Brain microvascular endothelial cell (primary cell): ENCODE measurements around the gene FAM117A.

Source experiments
- DNase-seq: peaks from one replicate; pipeline ENCODE4 v3.0.0-alpha.2; 2020
- H3K27ac ChIP-seq: fragments of 250-450 bp; sonication (Bioruptor Pico); 2 replicates; pipeline ENCODE4 v1.5.1; 2020; ENCODE audit warnings: mild to moderate bottlenecking, moderate library complexity
- H3K27me3 ChIP-seq: fragments of 250-450 bp; sonication (Bioruptor Pico); replicated peaks from 2 replicates; pipeline ENCODE4 v1.5.1; 2020; ENCODE audit warnings: mild to moderate bottlenecking
- H3K36me3 ChIP-seq: fragments of 250-450 bp; sonication (Bioruptor Pico); replicated peaks from 2 replicates; pipeline ENCODE4 v1.5.1; 2020; ENCODE audit warnings: mild to moderate bottlenecking
- H3K4me3 ChIP-seq: 2 replicates; pipeline ENCODE4 v1.5.1; 2011; ENCODE audit warnings: low read depth, mild to moderate bottlenecking, control low read depth, low read length, moderate library complexity
- in situ Hi-C: cut with HindIII; loops from 2 replicates; pipeline ENCODE4 v1.10.0; 2017; ENCODE audit warnings: low sequenced_read_pairs, low pct_ligation_motif_present
- TF ChIP-seq, protein P1 (sequence below): IDR thresholded peaks from 2 replicates; pipeline ENCODE4 v1.5.1; 2011; ENCODE audit warnings: low read depth, mild to moderate bottlenecking, moderate library complexity, low read length, control low read depth, inconsistent platforms; ENCODE audit errors: missing control alignments

The FAM117A gene

DNA sequence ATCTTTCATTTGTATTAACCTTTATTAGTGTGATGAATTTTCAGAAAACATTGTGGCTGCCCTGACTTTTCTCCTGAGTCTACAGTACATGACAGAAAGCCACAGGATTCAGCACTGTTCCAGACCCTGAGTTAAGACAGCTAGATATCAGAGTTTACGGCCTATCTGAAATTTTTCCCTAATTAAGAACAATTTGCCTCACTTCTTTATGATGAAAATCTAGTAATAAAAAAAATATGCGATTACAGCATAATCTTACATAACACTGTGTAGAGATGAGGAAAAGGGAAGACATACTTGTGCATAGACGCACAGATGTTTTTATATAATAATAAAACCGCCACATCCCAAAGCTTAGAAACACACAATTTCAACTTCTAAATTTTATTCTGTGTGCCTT lies 93.3 kb downstream of the FAM117A start:
- Histone ChIP-seq H3K27me3 (no peaks in the 10 kb centered on the region), H3K36me3 (no peaks in the 10 kb centered on the region), H3K27ac (no peak overlapping the region), H3K4me3 (no peak overlapping the region)
- in situ Hi-C loops: no loop called here
- TF ChIP-seq, protein P1, sequence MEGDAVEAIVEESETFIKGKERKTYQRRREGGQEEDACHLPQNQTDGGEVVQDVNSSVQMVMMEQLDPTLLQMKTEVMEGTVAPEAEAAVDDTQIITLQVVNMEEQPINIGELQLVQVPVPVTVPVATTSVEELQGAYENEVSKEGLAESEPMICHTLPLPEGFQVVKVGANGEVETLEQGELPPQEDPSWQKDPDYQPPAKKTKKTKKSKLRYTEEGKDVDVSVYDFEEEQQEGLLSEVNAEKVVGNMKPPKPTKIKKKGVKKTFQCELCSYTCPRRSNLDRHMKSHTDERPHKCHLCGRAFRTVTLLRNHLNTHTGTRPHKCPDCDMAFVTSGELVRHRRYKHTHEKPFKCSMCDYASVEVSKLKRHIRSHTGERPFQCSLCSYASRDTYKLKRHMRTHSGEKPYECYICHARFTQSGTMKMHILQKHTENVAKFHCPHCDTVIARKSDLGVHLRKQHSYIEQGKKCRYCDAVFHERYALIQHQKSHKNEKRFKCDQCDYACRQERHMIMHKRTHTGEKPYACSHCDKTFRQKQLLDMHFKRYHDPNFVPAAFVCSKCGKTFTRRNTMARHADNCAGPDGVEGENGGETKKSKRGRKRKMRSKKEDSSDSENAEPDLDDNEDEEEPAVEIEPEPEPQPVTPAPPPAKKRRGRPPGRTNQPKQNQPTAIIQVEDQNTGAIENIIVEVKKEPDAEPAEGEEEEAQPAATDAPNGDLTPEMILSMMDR: no peak
- no peak for DNase-seq

DNA sequence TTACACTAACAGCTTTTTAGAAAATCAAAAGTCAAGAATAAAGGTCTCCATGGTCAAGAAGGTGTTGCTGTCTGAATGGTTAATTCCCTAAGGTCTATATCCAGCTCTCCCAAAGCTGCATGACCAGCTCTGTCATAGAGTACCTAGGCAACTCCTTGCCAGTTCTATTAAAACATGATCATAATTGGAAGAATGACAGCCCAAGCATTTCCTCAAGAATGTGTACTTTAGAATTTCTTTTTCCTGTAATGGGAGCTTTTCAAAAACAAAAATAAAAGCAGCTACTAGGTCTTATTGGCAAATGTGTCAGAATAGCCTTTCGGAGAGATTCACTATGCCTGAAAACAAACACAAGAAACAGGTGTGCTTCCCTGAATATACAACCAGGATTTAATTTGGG lies 93.9 kb downstream of the FAM117A start:
- in situ Hi-C loops: no loop called here
- no peak for DNase-seq
- H3K27me3 ChIP-seq: no peaks in the 10 kb centered on the region
- no peaks in the 10 kb centered on the region for H3K36me3 ChIP-seq
- H3K4me3 ChIP-seq: no peak overlapping the region
- TF ChIP-seq, protein P1: no peak
- no peak overlapping the region for H3K27ac ChIP-seq

DNA sequence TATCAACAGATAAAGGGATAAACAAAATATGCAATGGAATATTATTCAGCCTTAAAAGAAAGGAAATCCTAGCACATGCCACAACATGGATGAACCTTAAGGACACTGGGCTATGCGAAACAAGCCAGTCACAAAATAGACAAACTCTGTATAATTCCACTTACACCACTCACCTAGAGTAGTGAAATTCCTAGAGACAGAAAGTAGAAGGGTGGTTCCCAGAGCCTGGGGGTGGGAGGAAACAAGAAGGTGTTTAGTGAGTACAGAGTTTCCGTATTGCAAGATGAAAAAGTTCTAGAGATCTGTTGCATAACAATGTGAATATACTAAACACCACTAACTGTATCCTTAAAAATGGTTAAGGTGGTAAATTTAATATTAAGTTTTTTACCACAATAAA lies 96.1 kb downstream of the FAM117A start:
- Histone ChIP-seq H3K27me3 (no peaks in the 10 kb centered on the region), H3K27ac (no peak overlapping the region), H3K36me3 (no peaks in the 10 kb centered on the region), H3K4me3 (no peak overlapping the region)
- in situ Hi-C loops: no loop called here
- TF ChIP-seq, protein P1: no peak
- DNase-seq: no peak

DNA sequence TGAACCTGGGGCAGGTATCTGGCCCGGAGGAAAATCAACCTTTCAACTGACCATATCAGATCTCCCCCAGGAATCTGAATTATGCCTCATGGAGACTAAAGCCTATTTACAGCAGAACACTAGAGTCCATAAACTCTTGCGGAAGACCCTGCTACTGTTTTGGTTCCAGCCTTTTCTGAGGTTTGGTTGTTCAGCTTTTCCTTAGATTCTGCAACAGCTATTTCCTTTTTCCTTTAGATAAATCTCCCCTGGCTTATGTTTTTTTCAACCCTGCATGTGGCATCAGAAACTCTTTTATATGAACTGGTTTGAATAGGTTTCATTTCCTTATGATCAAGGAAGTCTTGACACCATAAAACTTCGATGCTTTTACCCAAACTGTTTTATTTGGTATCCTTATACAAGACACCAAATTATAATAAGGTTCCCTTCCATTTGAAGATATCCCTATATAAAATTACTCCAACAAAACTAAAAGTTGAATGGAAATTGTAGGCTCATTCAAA lies 99.2 kb downstream of the FAM117A start:
- in situ Hi-C loops: no loop called here
- H3K27ac ChIP-seq: no peak overlapping the region
- H3K36me3 ChIP-seq: no peaks in the 10 kb centered on the region
- H3K4me3 ChIP-seq: no peak overlapping the region
- TF ChIP-seq, protein P1: no peak
- no peaks in the 10 kb centered on the region for H3K27me3 ChIP-seq
- DNase-seq: no peak
